NB4 (cell line): Measurements from ENCODE around the gene MPDU1.

Source experiments
- CTCF ChIP-seq: IDR thresholded peaks from one replicate; pipeline ENCODE4 v1.5.1; 2012; ENCODE audit warnings: low read depth, low read length
- MYC ChIP-seq: IDR thresholded peaks from 2 replicates; pipeline ENCODE4 v1.6.1; 2011; ENCODE audit warnings: low read depth, low read length
- POLR2A ChIP-seq: IDR thresholded peaks from 2 replicates; pipeline ENCODE4 v1.6.1; 2011; ENCODE audit warnings: mild to moderate bottlenecking; ENCODE audit not compliant: insufficient read length; ENCODE audit errors: extremely low read depth
- TF ChIP-seq, protein P1 (sequence below): IDR thresholded peaks from 2 replicates; pipeline ENCODE4 v1.6.1; 2011; ENCODE audit warnings: low read depth, low read length

DNA sequence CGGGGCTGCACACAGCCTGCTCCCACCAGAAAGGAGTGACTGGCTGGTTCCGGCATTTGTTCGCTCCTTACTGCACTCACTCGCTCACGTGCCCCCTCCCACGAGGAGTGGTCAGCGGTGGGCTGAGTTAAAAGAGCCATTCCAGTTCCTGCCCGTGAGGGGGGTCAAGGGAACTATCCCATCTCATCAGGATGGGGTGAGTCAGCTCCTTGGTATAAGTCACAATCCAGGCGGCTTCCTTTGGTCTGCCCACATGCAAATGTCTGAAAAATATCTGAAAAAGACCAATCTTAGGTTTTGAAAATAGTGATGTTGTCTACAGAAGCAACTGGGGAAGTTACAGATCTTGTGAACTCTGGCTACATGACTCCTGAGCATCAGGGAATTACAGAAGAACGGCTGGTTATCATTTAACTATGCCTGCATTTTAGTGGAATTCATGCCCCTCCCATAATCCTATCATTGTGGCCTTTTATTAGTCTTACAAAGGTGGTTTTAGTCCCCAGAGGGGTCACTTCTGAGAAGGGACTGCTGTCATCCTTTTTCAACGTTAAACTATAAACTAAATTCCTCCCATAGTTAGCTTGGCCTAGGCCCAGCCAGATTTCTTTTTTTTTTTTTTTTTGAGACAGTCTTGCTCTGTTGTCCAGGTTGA is 44.6 kb upstream of the MPDU1 start:
- TF ChIP-seq CTCF (no peak), POLR2A (no peak), MYC (no peak)
- TF ChIP-seq, protein P1, sequence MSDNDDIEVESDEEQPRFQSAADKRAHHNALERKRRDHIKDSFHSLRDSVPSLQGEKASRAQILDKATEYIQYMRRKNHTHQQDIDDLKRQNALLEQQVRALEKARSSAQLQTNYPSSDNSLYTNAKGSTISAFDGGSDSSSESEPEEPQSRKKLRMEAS, result no peak
